Smooth muscle cell (in vitro differentiated cells): ENCODE results near the gene FBN1. TPM values are rescaled to one million over a fixed set of nuclear protein-coding genes. Genes with fewer than 3 reads are reported as not detected.
A peak's percentile ranks its signal among the peaks of the same experiment; 100 is the strongest.

ENCODE experiments used
- DNase-seq: peaks from one replicate; lab custom pipeline; 2025; ENCODE audit not compliant: unreplicated experiment; lab: John Stamatoyannopoulos, UW
- H2AFZ ChIP-seq: fragments of 200-600 bp; sonication (generic); 2 replicates; pipeline ENCODE4 v1.6.0; 2016; ENCODE audit warnings: antibody characterized with exemption, low read depth, mild to moderate bottlenecking
- H3F3A ChIP-seq: fragments of 200-600 bp; sonication (generic); 2 replicates; pipeline ENCODE4 v1.6.0; 2017; ENCODE audit warnings: antibody characterized with exemption, low read depth
- H3K27ac ChIP-seq: fragments of 200-600 bp; sonication (generic); 2 replicates; pipeline ENCODE4 v1.5.1; 2016; ENCODE audit warnings: low read depth, mild to moderate bottlenecking
- H3K27me3 ChIP-seq: fragments of 200-600 bp; sonication (generic); 2 replicates; pipeline ENCODE4 v1.6.1; 2016; ENCODE audit warnings: low read depth, mild to moderate bottlenecking
- H3K36me3 ChIP-seq: fragments of 200-600 bp; sonication (generic); 2 replicates; pipeline ENCODE4 v1.5.1; 2016; ENCODE audit warnings: low read depth
- H3K4me1 ChIP-seq: fragments of 200-600 bp; sonication (generic); 2 replicates; pipeline ENCODE4 v1.5.1; 2016; ENCODE audit warnings: low read depth
- H3K4me2 ChIP-seq: fragments of 200-600 bp; sonication (generic); 2 replicates; pipeline ENCODE4 v1.6.0; 2016; ENCODE audit warnings: mild to moderate bottlenecking
- H3K4me3 ChIP-seq: fragments of 200-600 bp; sonication (generic); 2 replicates; pipeline ENCODE4 v1.5.1; 2016; ENCODE audit warnings: mild to moderate bottlenecking
- H3K79me2 ChIP-seq: fragments of 200-600 bp; sonication (generic); 2 replicates; pipeline ENCODE4 v1.6.0; 2016; ENCODE audit warnings: low read depth, mild to moderate bottlenecking
- H3K9ac ChIP-seq: fragments of 200-600 bp; sonication (generic); 2 replicates; pipeline ENCODE4 v1.6.0; 2016; ENCODE audit warnings: low read depth
- H3K9me3 ChIP-seq: fragments of 200-600 bp; sonication (generic); replicated peaks from 2 replicates; pipeline ENCODE4 v1.5.1; 2016; ENCODE audit warnings: low read depth
- H4K20me1 ChIP-seq: fragments of 200-600 bp; sonication (generic); 2 replicates; pipeline ENCODE4 v1.6.0; 2016; ENCODE audit warnings: low read depth
- CTCF ChIP-seq: fragments of 200-600 bp; sonication (generic); IDR thresholded peaks from 2 replicates; pipeline ENCODE4 v1.5.1; 2017; ENCODE audit warnings: borderline replicate concordance, mild to moderate bottlenecking, antibody characterized with exemption; ENCODE audit not compliant: insufficient read depth, poor library complexity, severe bottlenecking
- WGBS: methylation state at CpG from one replicate; pipeline ENCODE4 v1.1.7; 2016; ENCODE audit warnings: low lambda C conversion rate; 5-methylcytosine and 5-hydroxymethylcytosine counted together
- polyA plus RNA-seq: library from polyadenylated mRNA; unstranded; fragments of >200 nt; fragmentation: Nextera tagmentation; extraction: Ambion mirVana; gene quantifications from 2 replicates; pipeline ENCODE4 v1.2.1, GENCODE V29; 2016
- total RNA-seq: library from RNA; depleted of rRNA; stranded (reverse); fragments of >200 nt; gene quantifications from 2 replicates; pipeline ENCODE4 v1.2.3, GENCODE V29; 2014

The FBN1 gene
- total RNA-seq (330 and 455 TPM in 2 replicates), polyA plus RNA-seq (97.3 and 137 TPM in 2 replicates)

DNA sequence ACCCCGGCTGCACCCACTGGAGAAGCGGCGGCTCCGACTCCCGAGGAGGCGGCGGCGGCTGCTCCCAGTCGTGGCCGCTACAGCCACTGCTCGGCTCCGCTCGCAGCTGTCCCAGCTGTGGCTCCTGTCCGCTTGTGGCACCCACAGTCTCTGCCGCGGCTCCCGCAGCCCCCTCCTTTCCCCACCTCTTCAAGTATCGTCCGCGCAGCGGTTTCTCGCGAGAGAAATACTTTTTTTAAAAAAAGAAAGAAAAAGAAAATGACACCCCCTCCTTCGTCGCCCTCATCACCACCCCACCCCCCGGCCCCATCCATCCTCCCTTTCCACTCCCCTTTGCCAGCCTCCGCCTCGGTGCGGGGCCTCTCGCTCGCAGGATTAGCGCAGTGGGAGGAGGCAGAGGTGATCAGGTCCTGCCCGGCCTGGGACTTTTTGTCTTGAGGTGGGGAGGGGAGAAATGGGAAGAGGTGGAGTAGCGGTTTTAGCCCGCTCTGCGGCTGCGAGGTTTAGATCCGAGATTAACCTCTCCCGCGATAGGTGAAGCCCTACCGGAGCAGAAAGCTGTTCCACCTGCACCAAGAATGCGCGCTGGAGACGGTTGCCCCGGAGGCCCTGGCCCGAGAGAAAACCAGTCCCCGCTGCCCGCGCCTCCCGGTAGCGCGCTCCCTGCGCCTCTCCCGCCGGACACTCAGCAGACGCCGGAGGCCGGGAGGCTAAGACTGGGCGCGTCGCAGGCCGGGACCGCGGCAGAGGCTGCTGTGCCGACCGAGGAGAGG lies at the start of gene FBN1:
TSS of gene FBN1 (minus strand) at position 152 of the 773 bp plus-strand sequence. CDS start 940 bp downstream, outside the sequence.
- H3K9ac ChIP-seq, result peak within 1 kb of the TSS; percentile 92
- peak within 1 kb of the TSS; percentile 94 for H3K4me3 ChIP-seq
- H3K79me2 ChIP-seq, result peaks cover 47% of the 10 kb centered on the region
- H3F3A ChIP-seq, result no peaks in the 10 kb centered on the region
- H3K4me2 ChIP-seq, result peak within 1 kb of the TSS; percentile 98
- H3K27ac ChIP-seq, result peak within 1 kb of the TSS; percentile 73
- H2AFZ ChIP-seq, result peak within 1 kb of the TSS; percentile 83
- TF ChIP-seq CTCF, result no peak
- WGBS, result under 1% methylated on average over 62 of the region's 66 CpGs
- no peaks in the 10 kb centered on the region for H3K9me3 ChIP-seq
- H3K36me3 ChIP-seq, result peaks cover 4% of the 10 kb centered on the region
- H3K27me3 ChIP-seq, result no peaks in the 10 kb centered on the region
- H4K20me1 ChIP-seq, result peaks cover 45% of the 10 kb centered on the region
- peaks cover 30% of the 10 kb centered on the region for H3K4me1 ChIP-seq
- DNase-seq, result peak; percentile 85

DNA sequence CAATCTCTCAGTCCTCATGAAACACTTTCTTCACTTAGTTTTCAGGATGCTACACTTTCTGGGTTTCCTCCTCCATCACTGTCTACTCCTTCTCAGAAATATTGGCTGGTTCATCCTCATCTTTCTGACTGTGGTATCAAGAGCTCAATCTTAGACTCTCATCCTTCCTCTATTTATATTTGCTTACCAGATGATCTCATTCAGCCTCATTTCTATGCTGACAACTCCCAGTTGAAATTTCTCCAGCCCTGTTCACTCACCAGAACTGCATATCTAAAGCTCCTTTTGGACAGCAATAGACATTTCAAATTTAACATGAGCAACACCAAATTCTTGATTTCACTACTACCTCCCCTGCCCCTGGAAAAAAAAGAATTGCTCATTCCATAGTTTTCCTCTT lies 48.0 kb upstream of the FBN1 start:
- TF ChIP-seq CTCF, result no peak
- H3K79me2 ChIP-seq, result no peaks in the 10 kb centered on the region

DNA sequence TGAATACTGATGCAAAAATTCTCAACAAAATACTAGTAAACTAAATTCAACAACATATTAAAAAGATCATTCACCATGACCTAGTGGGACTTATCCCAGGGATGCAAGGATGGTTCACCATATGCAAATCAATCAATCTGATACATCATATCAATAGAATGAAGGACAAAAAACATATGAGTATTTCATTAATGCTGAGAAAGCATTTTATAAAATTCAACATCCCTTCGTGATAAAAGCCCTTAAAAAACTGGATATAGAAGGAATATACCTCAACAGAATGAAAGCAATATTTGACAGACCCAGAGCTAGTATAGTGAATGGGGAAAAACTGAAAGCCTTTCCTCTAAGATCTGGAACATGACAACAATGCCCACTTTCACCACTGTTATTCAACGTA lies 43.0 kb upstream of the FBN1 start:
- H3K27ac ChIP-seq, result no peak overlapping the region
- no peak for TF ChIP-seq CTCF
- H3K9me3 ChIP-seq, result no peaks in the 10 kb centered on the region
- H3K36me3 ChIP-seq, result no peaks in the 10 kb centered on the region
- 75% methylated on average over 2 of the region's 2 CpGs for WGBS
- H3K27me3 ChIP-seq, result no peaks in the 10 kb centered on the region
- H3K4me2 ChIP-seq, result no peak overlapping the region
- no peaks in the 10 kb centered on the region for H3F3A ChIP-seq
- H4K20me1 ChIP-seq, result no peaks in the 10 kb centered on the region
- H3K4me1 ChIP-seq, result no peaks in the 10 kb centered on the region
- H3K4me3 ChIP-seq, result no peak overlapping the region
- H3K79me2 ChIP-seq, result no peaks in the 10 kb centered on the region
- no peak overlapping the region for H3K9ac ChIP-seq
- no peak overlapping the region for H2AFZ ChIP-seq
- no peak for DNase-seq

More for the DNA sequence above, 48.0 kb upstream of the FBN1 start:
- H3K27ac ChIP-seq, result peak overlapping the region; percentile 91
- H3K27me3 ChIP-seq, result no peaks in the 10 kb centered on the region
- H3K9ac ChIP-seq, result no peak overlapping the region
- no peaks in the 10 kb centered on the region for H4K20me1 ChIP-seq
- H3K4me1 ChIP-seq, result peaks cover 9% of the 10 kb centered on the region
- no peak overlapping the region for H3K4me3 ChIP-seq
- no peaks in the 10 kb centered on the region for H3K36me3 ChIP-seq
- no peaks in the 10 kb centered on the region for H3F3A ChIP-seq
- H2AFZ ChIP-seq, result no peak overlapping the region
- no peaks in the 10 kb centered on the region for H3K9me3 ChIP-seq
- peak overlapping the region; percentile 12 for H3K4me2 ChIP-seq
- no peak for DNase-seq
